T-helper 2 cell treated with Interferon-gamma antibody and Interleukin-4, amounts not matched to agents 5 μg/mL and 100 μg/mL, for 36 hours (primary cell): Measurements from ENCODE around the gene PPIP5K2.

ENCODE experiments used
- DNase-seq: peaks from one replicate; pipeline ENCODE4 v3.0.0; 2021; ENCODE audit warnings: low spot score
- H3K27ac Mint-ChIP-seq: one replicate; pipeline ENCODE4 v1.8.0; 2021; ENCODE audit warnings: mild to moderate bottlenecking, mixed read lengths
- H3K27me3 Mint-ChIP-seq: one replicate; pipeline ENCODE4 v1.8.0; 2021; ENCODE audit warnings: low read depth, mixed read lengths
- H3K36me3 Mint-ChIP-seq: one replicate; pipeline ENCODE4 v1.8.0; 2021; ENCODE audit warnings: low read depth, mixed read lengths
- H3K4me1 Mint-ChIP-seq: one replicate; pipeline ENCODE4 v1.8.0; 2021; ENCODE audit warnings: low read depth, mixed read lengths
- H3K4me3 Mint-ChIP-seq: one replicate; pipeline ENCODE4 v1.8.0; 2022; ENCODE audit warnings: mild to moderate bottlenecking, moderate library complexity, mixed read lengths
- H3K9me3 Mint-ChIP-seq: one replicate; pipeline ENCODE4 v1.8.0; 2021; ENCODE audit warnings: mixed read lengths

Gene PPIP5K2

GRCh38 chr5:103255691-103256090, 135.6 kb downstream of the PPIP5K2 start:
- no peak for DNase-seq
- Mint-ChIP-seq H3K4me3 (no peak overlapping the region), H3K27ac (no peak overlapping the region), H3K4me1 (peaks cover 10% of the 10 kb centered on the region), H3K36me3 (no peaks in the 10 kb centered on the region), H3K27me3 (peaks cover 31% of the 10 kb centered on the region), H3K9me3 (no peaks in the 10 kb centered on the region)

GRCh38 chr5:103256178-103256577, 136.1 kb downstream of the PPIP5K2 start:
- H3K27me3 Mint-ChIP-seq = peaks cover 29% of the 10 kb centered on the region
- peaks cover 15% of the 10 kb centered on the region for H3K4me1 Mint-ChIP-seq
- H3K27ac Mint-ChIP-seq = no peak overlapping the region
- no peaks in the 10 kb centered on the region for H3K36me3 Mint-ChIP-seq
- DNase-seq = no peak
- H3K4me3 Mint-ChIP-seq = no peak overlapping the region
- no peaks in the 10 kb centered on the region for H3K9me3 Mint-ChIP-seq

GRCh38 chr5:103258368-103258956, 138.4 kb downstream of the PPIP5K2 start, which contains the start of gene MACIR:
TSS of gene MACIR (plus strand) at chr5:103258763. CDS start at chr5:103275920, 17,157 bp downstream.
- Mint-ChIP-seq H3K9me3 (no peaks in the 10 kb centered on the region), H3K27ac (peak within 1 kb of the TSS; percentile 80), H3K4me1 (peaks cover 28% of the 10 kb centered on the region), H3K36me3 (no peaks in the 10 kb centered on the region), H3K27me3 (peaks cover 16% of the 10 kb centered on the region), H3K4me3 (peak within 1 kb of the TSS; percentile 97)
- peak; percentile 88 for DNase-seq

- Mint-ChIP-seq H3K4me3 (peak overlapping the region; percentile 97), H3K27ac (peak overlapping the region; percentile 80), H3K9me3 (no peaks in the 10 kb centered on the region), H3K27me3 (peaks cover 14% of the 10 kb centered on the region), H3K36me3 (no peaks in the 10 kb centered on the region), H3K4me1 (peaks cover 29% of the 10 kb centered on the region)
- DNase-seq = peak; percentile 68
Observed at GRCh38 chr5:103258957-103259704, 139.0 kb downstream of the PPIP5K2 start.

- Mint-ChIP-seq H3K27me3 (peaks cover 12% of the 10 kb centered on the region), H3K4me1 (peaks cover 29% of the 10 kb centered on the region), H3K9me3 (no peaks in the 10 kb centered on the region), H3K4me3 (peak overlapping the region; percentile 97), H3K27ac (peak overlapping the region; percentile 80), H3K36me3 (no peaks in the 10 kb centered on the region)
- no peak for DNase-seq
Observed at GRCh38 chr5:103259705-103260355, 139.7 kb downstream of the PPIP5K2 start.

GRCh38 chr5:103260951-103261350, 140.8 kb downstream of the PPIP5K2 start:
- H3K36me3 Mint-ChIP-seq = no peaks in the 10 kb centered on the region
- peaks cover 6% of the 10 kb centered on the region for H3K27me3 Mint-ChIP-seq
- no peak overlapping the region for H3K27ac Mint-ChIP-seq
- H3K4me3 Mint-ChIP-seq = peak overlapping the region; percentile 49
- peaks cover 29% of the 10 kb centered on the region for H3K4me1 Mint-ChIP-seq
- H3K9me3 Mint-ChIP-seq = no peaks in the 10 kb centered on the region
- no peak for DNase-seq
